NCI-H128 (cell line): Measurements from ENCODE around the gene GOLGA6L7.
"Not testable (repeated sequence)": the region's sequence is repeated elsewhere in the genome, so short reads cannot be mapped to it uniquely, and the experiment has no call there.

Experiments used
- DNase-seq: peaks from one replicate; lab custom pipeline; 2025; ENCODE audit not compliant: unreplicated experiment; lab: John Stamatoyannopoulos, UW

Gene GOLGA6L7

GRCh38 chr15:28847959-28848358 lies 485 bp downstream of the GOLGA6L7 start:
- DNase-seq, result not testable (repeated sequence)

GRCh38 chr15:28847247-28847646 lies 1.2 kb downstream of the GOLGA6L7 start:
- not testable (repeated sequence) for DNase-seq

- not testable (repeated sequence) for DNase-seq
Observed at GRCh38 chr15:28844147-28844546, 4.3 kb downstream of the GOLGA6L7 start.

GRCh38 chr15:28843520-28843919 lies 4.9 kb downstream of the GOLGA6L7 start:
- not testable (repeated sequence) for DNase-seq

- DNase-seq, result not testable (repeated sequence)
Observed at GRCh38 chr15:28842210-28842609, 6.2 kb downstream of the GOLGA6L7 start.

- not testable (repeated sequence) for DNase-seq
Observed at GRCh38 chr15:28840285-28840684, 8.2 kb downstream of the GOLGA6L7 start.

GRCh38 chr15:28834957-28835585 lies 13.4 kb downstream of the GOLGA6L7 start:
- DNase-seq, result not testable (repeated sequence)

- peak; percentile 66 for DNase-seq
Observed at GRCh38 chr15:28831897-28832587, 16.4 kb downstream of the GOLGA6L7 start.

GRCh38 chr15:28821420-28821819 lies 27.0 kb downstream of the GOLGA6L7 start:
- not testable (repeated sequence) for DNase-seq

GRCh38 chr15:28819930-28820295 lies 28.5 kb downstream of the GOLGA6L7 start:
- DNase-seq, result not testable (repeated sequence)

- DNase-seq, result not testable (repeated sequence)
Observed at GRCh38 chr15:28819019-28819929, 29.2 kb downstream of the GOLGA6L7 start.

GRCh38 chr15:28818168-28818567 lies 30.3 kb downstream of the GOLGA6L7 start:
- not testable (repeated sequence) for DNase-seq

GRCh38 chr15:28814059-28814458 lies 34.4 kb downstream of the GOLGA6L7 start:
- DNase-seq, result not testable (repeated sequence)

GRCh38 chr15:28813392-28813791 lies 35.1 kb downstream of the GOLGA6L7 start:
- DNase-seq, result not testable (repeated sequence)

GRCh38 chr15:28811852-28812550 lies 36.4 kb downstream of the GOLGA6L7 start:
- DNase-seq, result not testable (repeated sequence)

- not testable (repeated sequence) for DNase-seq
Observed at GRCh38 chr15:28810444-28810843, 38.0 kb downstream of the GOLGA6L7 start.

- not testable (repeated sequence) for DNase-seq
Observed at GRCh38 chr15:28808136-28808535, 40.3 kb downstream of the GOLGA6L7 start.

- not testable (repeated sequence) for DNase-seq
Observed at GRCh38 chr15:28800366-28800765, 48.1 kb downstream of the GOLGA6L7 start.

GRCh38 chr15:28798234-28798633 lies 50.2 kb downstream of the GOLGA6L7 start:
- DNase-seq, result not testable (repeated sequence)

- DNase-seq, result not testable (repeated sequence)
Observed at GRCh38 chr15:28794231-28794630, 54.2 kb downstream of the GOLGA6L7 start.
